AG09319 (cell line): ENCODE data around the gene TVP23A.

Source experiments
- DNase-seq: peaks from one replicate; pipeline ENCODE4 v3.0.0-alpha.2; 2010; ENCODE audit warnings: low read depth; ENCODE audit errors: extremely low read depth
- TF ChIP-seq, protein P1 (sequence below): IDR thresholded peaks from 2 replicates; pipeline ENCODE4 v1.5.1; 2011; ENCODE audit warnings: low read depth, mild to moderate bottlenecking, inconsistent platforms, low read length, moderate library complexity

TVP23A gene

GRCh38 chr16:10767127-10767526 is 51.5 kb downstream of the TVP23A start:
- no peak for DNase-seq
- TF ChIP-seq, protein P1, sequence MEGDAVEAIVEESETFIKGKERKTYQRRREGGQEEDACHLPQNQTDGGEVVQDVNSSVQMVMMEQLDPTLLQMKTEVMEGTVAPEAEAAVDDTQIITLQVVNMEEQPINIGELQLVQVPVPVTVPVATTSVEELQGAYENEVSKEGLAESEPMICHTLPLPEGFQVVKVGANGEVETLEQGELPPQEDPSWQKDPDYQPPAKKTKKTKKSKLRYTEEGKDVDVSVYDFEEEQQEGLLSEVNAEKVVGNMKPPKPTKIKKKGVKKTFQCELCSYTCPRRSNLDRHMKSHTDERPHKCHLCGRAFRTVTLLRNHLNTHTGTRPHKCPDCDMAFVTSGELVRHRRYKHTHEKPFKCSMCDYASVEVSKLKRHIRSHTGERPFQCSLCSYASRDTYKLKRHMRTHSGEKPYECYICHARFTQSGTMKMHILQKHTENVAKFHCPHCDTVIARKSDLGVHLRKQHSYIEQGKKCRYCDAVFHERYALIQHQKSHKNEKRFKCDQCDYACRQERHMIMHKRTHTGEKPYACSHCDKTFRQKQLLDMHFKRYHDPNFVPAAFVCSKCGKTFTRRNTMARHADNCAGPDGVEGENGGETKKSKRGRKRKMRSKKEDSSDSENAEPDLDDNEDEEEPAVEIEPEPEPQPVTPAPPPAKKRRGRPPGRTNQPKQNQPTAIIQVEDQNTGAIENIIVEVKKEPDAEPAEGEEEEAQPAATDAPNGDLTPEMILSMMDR, result no peak

DNA sequence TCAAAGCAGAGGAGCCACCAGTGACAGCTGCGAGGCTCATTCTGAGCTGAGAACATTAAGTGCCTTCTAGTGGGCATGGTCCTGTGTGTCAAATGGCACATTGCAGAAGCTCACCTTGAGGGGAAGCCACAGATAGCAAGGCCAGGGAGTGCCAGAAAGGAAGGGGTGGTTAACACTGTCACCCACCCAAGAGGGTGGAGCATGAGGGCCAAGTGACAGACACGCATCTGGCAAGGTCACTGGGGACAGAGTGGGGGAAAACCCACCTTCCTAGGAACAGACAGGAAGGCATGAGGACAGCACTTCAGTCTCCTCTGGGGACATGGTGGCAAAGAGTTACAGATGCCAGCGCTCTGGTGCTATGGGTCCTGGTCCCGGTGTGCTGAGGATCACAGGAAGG is 52.8 kb downstream of the TVP23A start:
- DNase-seq, result no peak
- TF ChIP-seq, protein P1, result no peak

- TF ChIP-seq, protein P1, result no peak
- no peak for DNase-seq
Observed at GRCh38 chr16:10763456-10763855, 55.1 kb downstream of the TVP23A start.

DNA sequence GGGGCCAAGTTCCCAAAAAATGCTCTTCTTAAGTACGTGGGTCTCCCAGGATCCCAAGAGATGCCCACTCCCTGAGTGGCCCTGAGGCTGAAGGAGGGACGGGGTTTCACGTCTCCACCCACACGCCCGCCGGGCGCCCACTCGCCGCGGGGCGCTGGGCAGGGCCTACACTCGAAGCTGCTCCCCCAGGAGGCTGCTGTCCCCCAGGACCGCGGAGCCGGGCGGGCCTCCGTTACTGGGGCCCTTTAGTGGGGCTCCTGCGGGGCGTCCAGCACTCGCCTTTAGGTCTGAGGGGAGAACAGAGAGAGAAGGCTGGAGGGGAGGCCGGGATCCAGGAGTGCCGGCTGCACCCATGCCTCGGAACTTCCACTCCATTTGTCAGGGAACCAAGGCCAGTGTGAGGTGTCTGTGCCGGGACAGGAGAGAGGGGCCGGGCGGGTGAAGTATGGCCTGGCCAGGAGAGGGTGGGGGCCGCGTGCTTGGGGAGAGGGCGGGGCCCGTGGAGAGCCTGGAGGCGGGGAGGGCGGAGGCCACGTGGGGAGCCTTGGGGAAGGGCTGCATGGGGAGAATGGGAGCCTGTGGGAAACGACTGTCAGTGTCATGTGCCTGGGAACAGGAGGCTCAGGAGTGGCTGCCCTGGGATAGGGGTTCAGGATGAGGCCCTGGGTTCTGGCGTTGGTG is 56.1 kb downstream of the TVP23A start:
- TF ChIP-seq, protein P1, result no peak
- DNase-seq, result no peak

DNA sequence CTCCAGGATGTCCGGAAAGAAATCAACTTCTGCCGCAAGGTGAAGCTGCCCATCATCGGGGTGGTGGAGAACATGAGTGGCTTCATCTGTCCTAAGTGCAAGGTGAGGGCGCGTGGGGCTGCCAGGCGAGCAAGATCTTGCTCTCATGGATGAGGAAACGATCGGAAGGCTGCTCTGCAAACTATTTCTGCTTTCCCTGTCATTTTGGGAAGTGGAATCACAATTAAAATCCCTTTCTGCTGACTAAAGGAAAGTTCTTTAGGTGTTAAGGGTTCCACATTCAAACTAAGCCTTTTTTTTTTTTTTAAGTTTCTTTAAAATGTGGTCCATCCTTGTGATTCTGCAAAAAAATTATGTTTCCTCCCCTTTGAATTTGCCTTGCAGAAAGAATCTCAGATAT is 57.2 kb downstream of the TVP23A start:
- no peak for DNase-seq
- TF ChIP-seq, protein P1, result no peak

DNA sequence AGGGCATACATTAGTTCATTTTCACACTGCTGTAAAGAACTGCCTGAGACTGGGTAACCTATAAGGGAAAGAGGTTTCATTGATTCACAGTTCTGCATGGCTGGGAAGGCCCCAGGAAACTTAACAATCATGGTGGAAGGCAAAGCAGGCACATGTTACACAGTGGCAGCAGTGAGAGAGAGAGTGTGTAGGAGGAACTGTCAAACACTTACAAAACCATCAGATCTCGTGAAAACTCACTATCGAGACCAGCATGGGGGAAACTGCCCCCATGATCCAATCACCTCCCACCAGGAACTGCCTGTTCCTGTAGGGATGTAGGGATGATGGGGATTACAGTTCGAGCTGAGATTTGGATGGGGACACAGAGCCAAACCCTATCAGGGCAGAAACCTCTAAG is 57.7 kb downstream of the TVP23A start:
- no peak for DNase-seq
- TF ChIP-seq, protein P1, result no peak

DNA sequence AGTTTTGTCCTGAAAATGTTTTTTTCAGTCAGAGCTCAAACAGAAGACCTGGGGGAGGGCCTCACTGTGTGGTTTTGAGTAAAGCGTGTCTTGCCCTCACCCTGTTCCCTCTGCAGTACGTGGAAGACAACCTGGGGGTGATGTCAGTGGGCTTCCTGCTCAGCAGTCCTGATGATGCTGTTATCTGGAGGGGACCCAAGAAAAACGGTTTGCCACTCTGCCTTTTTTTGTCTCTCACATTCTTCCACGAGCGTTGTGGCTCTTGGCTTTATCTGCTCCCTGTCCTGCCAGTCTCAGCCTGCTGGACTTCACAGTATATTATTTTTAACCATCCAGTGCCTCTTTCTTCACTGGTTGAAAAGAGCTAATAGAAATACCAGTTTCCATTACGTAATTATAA is 62.0 kb downstream of the TVP23A start:
- DNase-seq, result no peak
- TF ChIP-seq, protein P1, result no peak
